ENCODE measurements around the gene CSRP2.
A peak's percentile ranks its signal among the peaks of the same experiment; 100 is the strongest.

Gene CSRP2

DNA sequence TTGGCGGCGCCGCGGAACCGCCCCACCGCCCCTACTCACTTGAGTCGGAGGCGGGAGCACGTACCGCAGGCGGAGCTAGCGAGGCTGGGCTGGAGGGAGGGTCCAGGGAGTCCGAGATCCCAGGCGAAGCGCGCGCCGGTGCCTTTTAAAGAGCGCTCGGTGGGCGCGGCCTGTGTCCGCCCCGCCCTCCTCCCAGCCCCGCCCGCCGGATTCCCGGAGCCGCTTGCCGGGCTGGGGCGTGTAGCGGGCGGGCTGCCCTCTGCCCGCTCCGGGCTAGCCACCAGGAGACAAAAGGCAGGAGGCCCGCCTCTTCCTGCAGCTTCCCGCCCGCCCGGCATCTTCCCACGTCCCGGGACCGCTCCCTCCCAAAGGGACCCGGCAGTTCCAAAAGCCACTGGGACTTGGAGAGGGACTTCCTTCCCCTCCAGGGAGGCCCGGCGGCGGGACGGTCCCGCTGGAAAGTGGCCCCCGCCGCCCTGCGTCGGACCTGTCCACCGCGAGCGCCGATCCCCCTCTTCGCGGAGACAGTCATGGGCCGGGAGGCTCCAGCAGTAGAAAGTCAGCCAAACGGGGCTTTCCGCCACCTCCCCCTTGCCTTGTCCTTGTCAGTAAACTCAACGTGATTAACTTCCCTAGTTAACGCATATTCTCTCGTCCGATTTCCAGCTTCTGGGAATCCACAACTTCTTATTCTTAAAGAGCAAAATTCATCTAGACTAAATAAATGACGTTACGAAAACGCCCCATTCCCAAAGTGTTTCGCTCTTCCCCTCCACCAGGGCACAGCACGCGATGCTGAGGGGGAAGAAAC is at the start of gene CSRP2:
CSRP2 (minus strand) TSS at position 121 of the 811 bp plus-strand sequence. CDS start 12,759 bp downstream, outside the sequence.
- H3K4me3 ChIP-seq (replicated peaks; ENCODE audit: low read depth, low read length) = peak within 1 kb of the TSS; percentile 63
- DNase-seq (ENCODE audit: low read depth) = peak; percentile 78
- TF ChIP-seq, protein P1, sequence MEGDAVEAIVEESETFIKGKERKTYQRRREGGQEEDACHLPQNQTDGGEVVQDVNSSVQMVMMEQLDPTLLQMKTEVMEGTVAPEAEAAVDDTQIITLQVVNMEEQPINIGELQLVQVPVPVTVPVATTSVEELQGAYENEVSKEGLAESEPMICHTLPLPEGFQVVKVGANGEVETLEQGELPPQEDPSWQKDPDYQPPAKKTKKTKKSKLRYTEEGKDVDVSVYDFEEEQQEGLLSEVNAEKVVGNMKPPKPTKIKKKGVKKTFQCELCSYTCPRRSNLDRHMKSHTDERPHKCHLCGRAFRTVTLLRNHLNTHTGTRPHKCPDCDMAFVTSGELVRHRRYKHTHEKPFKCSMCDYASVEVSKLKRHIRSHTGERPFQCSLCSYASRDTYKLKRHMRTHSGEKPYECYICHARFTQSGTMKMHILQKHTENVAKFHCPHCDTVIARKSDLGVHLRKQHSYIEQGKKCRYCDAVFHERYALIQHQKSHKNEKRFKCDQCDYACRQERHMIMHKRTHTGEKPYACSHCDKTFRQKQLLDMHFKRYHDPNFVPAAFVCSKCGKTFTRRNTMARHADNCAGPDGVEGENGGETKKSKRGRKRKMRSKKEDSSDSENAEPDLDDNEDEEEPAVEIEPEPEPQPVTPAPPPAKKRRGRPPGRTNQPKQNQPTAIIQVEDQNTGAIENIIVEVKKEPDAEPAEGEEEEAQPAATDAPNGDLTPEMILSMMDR (IDR thresholded peaks at IDR 0.05; ENCODE audit: low read length, missing control alignments) = peak; percentile 30

DNA sequence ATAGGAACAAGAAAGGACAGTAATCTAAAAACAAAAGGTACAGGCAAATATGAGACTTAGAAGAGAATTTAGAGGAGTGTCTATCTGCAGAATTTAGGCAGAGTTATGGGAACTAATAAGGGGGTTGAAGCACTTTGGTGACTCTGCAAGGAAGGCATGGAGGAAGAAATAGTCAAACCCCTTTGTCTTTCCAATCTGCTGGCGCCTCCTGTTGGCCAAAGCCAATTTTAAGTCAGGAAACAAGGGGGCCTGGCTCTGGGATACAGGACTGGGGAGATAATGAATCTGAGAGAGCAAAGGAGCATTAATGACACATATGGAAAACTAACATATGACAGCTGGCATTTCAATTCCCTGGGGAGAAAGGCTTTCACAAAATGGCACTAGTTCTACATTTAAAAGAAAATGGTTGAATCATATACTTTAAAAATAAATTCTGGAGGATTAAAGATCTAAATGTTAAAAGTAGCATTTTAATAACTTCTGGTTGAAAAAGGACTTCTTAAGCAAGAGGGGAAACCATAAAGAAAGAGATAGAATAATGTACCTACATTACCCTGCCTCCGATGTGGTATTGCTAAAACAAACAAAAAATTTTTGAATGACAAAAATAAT is 48.5 kb upstream of the CSRP2 start:
- TF ChIP-seq, protein P1 (IDR thresholded peaks at IDR 0.05; ENCODE audit: low read length, missing control alignments) = peak; percentile 66
- peak; percentile 56 for DNase-seq (ENCODE audit: low read depth)
- H3K4me3 ChIP-seq (replicated peaks; ENCODE audit: low read depth, low read length) = no peak overlapping the region

DNA sequence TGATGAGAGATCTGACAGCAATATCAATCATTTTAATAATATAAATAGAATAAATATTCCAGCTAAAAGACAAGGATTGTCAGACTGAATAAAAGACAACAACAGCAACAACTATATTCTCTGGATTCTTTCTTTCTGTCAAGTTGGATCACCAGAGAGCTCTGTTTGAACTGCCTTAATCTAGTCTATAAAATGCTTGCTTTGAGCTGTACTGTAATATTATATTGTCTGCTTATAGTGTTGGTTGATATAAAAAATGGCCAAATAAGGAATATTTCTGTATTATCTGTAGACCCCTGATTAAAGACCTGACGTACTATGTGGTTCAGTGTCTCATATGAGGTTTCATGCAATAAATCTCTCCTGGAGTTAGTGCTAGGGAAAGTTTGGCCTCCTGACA is 46.3 kb upstream of the CSRP2 start:
- no peak overlapping the region for H3K4me3 ChIP-seq (replicated peaks; ENCODE audit: low read depth, low read length)
- TF ChIP-seq, protein P1 (IDR thresholded peaks at IDR 0.05; ENCODE audit: low read length, missing control alignments) = no peak
- DNase-seq (ENCODE audit: low read depth) = no peak

DNA sequence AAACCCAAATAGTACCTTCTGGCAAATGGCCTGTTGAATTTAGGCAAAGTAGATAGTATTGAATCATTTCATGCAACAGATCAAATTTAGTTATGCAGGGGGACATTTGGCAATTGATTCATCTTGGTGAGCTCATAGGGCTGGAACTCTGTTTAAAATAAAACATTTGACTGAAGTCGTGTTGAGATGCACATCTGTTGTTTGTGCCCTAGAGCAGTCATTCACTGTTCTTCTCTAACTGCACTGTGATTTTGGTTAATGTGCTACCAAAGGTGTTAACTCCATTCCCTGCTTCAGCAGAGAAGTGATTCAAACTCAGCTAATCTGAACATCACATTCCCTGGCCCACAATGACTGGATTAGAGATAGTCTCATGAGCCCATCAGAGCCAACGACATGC is 44.0 kb upstream of the CSRP2 start:
- no peak overlapping the region for H3K4me3 ChIP-seq (replicated peaks; ENCODE audit: low read depth, low read length)
- DNase-seq (ENCODE audit: low read depth) = no peak
- TF ChIP-seq, protein P1 (IDR thresholded peaks at IDR 0.05; ENCODE audit: low read length, missing control alignments) = no peak

DNA sequence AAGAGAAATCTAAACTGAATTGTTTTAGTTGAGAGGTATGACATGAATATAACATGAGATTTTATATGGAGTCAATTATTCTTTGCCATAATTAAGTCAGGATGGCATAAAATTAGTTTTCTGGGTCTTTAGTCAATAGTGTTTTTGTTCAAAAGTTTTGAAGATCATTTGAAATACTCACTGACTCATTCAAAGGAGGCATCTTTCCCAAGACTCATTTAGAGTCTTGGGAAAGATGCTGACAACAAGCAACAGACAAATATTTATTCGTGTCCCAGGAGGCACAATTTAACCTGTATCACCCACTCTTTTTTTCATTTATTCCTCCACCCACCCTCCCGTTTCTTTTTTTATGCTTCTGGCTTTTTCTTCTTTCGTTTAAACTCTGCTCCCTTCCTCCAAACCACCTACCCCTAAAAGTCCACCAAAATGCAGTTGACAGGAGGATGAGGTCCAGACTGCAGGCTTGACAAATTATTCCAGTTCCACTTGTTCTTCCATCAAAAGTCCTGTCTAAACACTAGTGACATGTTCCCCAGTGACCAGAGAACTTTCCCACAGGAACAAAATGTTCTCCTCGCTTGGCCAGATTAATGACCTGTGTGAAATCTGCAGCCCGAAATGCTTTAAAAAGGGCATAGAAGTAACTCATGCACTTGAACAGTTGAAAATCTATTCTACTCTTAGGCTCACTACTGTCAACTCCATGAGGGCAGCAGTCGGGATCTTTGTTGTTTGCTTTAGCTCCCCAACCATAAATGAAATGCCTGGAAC is 43.3 kb upstream of the CSRP2 start:
- no peak overlapping the region for H3K4me3 ChIP-seq (replicated peaks; ENCODE audit: low read depth, low read length)
- TF ChIP-seq, protein P1 (IDR thresholded peaks at IDR 0.05; ENCODE audit: low read length, missing control alignments) = no peak
- no peak for DNase-seq (ENCODE audit: low read depth)

DNA sequence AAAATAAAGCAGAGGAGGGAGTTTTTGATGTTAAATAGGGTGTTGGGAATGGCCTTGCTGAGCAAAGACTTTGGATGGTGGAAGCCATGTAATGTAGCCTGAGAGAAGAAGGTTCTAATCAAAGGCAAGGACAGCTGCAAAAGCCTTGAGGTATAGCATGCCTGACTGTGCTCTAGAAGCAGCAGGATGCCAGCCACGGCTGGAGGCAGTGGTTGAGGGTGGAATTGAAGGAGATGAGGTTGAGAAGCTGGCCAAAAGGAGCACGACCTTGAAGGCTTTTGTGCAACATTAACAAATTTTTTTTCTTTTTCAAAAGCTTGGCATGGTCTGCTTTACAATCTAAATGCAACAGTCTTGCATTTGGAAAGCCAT is 42.3 kb upstream of the CSRP2 start:
- H3K4me3 ChIP-seq (replicated peaks; ENCODE audit: low read depth, low read length) = no peak overlapping the region
- TF ChIP-seq, protein P1 (IDR thresholded peaks at IDR 0.05; ENCODE audit: low read length, missing control alignments) = no peak
- no peak for DNase-seq (ENCODE audit: low read depth)

Data from fibroblast of pulmonary artery (primary cell).